ENCODE data around the gene DNAJB11.
A peak's percentile ranks its signal among the peaks of the same experiment; 100 is the strongest.

- peak; percentile 99 for TF ChIP-seq CTCF (conservative IDR thresholded peaks at IDR 0.05; ENCODE audit: low read depth, low read length)
- no peak for TF ChIP-seq EZH2 (IDR thresholded peaks at IDR 0.05; ENCODE audit: borderline replicate concordance, low read depth, low read length, poor library complexity, severe bottlenecking)
Observed at GRCh38 chr3:186614597-186615483, 44.3 kb downstream of the DNAJB11 start.
